AG09319 (cell line): ENCODE results near the gene TGFA.

Experiments used
- DNase-seq: peaks from one replicate; pipeline ENCODE4 v3.0.0-alpha.2; 2010; ENCODE audit warnings: low read depth; ENCODE audit errors: extremely low read depth
- TF ChIP-seq, protein P1 (sequence below): IDR thresholded peaks from 2 replicates; pipeline ENCODE4 v1.5.1; 2011; ENCODE audit warnings: low read depth, mild to moderate bottlenecking, inconsistent platforms, low read length, moderate library complexity

The TGFA gene

DNA sequence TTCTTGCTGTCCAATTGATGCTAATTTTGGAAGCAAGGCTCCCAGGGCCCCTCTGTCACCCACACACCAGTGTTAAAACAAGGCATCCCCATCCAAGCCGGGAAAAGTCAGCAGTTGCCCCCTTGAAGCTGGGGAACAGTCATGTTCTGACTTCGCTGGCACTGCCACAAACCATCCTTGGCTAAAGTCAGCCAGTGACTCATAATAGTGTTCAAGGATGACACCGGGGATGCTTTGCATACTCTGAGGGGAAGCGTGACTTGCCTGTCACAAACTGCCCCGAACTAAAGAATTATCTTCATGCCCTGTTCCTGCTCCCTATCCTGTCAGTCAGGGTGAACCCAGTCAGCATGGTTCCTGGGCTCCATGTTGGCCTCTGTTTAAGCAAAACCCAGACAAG is 37.0 kb downstream of the TGFA start:
- TF ChIP-seq, protein P1, sequence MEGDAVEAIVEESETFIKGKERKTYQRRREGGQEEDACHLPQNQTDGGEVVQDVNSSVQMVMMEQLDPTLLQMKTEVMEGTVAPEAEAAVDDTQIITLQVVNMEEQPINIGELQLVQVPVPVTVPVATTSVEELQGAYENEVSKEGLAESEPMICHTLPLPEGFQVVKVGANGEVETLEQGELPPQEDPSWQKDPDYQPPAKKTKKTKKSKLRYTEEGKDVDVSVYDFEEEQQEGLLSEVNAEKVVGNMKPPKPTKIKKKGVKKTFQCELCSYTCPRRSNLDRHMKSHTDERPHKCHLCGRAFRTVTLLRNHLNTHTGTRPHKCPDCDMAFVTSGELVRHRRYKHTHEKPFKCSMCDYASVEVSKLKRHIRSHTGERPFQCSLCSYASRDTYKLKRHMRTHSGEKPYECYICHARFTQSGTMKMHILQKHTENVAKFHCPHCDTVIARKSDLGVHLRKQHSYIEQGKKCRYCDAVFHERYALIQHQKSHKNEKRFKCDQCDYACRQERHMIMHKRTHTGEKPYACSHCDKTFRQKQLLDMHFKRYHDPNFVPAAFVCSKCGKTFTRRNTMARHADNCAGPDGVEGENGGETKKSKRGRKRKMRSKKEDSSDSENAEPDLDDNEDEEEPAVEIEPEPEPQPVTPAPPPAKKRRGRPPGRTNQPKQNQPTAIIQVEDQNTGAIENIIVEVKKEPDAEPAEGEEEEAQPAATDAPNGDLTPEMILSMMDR: no peak
- no peak for DNase-seq

DNA sequence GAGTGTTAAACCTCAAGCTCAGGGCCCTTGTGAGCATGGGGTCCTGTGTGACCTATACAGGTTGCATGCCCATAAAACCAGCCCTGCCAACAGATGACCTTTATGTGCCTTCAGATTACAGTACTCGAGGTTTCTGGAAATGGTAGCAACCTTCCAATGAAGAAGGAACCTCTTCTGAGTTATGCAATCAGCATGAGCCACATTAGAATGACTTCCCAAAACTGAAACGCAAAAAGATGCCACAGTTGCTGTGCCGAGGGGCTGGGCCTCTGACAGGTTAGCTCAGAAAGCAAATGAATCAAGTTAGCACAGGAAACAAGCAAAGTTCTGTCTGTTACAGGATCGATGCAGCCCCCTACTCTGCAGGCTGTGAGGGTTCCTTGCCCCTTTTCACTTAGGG is 37.7 kb downstream of the TGFA start:
- DNase-seq: no peak
- TF ChIP-seq, protein P1: no peak

DNA sequence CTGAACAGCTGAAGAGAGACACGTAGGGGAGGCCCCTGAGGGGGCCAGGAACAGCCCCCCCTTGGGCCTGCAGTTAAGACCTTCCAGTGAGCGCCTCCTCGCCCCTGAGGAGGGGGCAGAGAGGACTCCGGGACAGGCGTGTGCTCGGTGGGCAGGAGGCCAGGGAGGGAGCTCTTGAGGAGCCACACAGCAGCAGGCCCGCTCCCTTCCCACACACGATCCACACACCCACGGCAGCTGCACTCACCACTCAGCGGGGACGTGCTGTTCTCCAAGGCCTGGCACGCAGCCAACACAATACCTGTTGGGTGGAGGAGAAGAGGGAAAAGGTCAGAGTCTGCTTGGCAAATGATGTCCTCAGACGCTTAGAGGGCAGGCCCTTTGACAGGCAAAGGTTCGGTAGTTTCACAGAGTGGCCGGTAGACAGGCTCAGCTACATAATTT is 39.0 kb downstream of the TGFA start:
- TF ChIP-seq, protein P1: no peak
- no peak for DNase-seq

DNA sequence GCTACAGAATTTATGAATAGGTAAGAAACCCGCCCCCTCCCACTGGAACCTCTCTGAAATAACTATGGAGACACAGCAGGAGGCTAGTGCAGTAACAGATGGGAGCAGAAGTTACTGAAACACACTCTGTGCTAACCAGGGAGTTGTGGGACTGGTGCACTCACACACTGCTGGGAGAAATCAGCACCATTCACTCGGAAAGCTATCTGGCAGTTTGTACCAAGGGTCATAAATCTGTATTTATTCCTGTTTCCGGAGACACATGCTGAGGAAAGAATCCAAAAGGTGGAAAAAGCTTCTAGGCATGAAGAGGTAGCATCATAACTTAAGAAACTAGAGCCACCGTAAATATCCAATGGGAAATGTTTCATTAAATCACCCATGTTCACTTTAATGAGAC is 39.9 kb downstream of the TGFA start:
- no peak for DNase-seq
- TF ChIP-seq, protein P1: no peak

DNA sequence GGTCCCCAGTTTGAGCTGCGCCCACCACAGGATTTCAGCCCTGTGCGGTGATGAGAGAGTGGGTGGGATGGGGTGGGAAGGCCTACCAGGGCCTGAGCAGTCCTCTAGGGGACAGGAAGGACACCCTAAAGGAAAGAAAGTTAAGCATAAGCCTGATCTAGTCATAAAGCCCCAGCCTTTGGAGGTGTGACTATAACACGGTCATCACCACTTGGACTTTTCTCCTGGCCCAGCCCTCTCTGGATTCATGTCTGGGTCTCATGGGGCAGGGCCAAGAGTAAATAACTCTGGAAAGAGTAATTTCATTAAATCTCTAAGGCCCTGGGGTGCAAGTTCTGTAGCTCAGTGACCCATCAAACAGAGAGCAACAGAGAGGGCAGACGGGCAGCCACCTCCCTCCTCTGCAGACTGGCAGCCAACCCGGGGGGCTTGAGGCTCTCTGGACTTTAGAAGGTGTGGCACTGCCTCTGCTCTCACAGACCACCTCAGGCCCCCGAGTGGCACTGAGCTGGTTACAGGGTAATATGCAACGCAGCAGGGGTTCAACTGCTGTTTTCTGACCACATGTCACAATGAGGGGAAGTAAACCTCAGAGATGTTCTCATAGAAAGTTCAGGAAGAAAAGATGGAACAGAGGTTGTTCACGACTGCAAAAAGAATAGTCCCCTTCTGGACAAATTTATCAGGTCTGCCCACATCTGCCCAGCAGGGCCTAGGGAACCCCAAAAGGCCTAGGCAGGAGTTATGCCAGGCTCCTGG is 41.5 kb downstream of the TGFA start:
- TF ChIP-seq, protein P1: no peak
- DNase-seq: no peak

DNA sequence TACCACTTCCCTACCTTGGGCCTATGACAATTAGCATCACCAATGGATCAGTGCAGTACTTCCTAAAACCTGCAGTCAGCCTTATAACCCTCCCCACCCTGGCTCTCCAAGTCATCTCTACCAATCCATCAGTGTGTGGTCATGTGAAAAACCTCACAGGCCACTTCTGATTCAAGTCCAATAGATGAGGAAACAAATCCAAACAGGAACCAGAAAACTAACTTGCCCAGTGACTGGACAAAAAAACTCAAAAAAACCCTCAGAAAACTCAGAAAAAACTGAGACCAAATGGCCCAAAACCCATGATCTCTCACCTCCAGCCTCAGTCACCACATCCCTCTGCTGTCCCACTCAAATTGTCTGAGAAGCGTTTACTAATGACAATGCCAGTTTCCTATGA is 43.3 kb downstream of the TGFA start:
- TF ChIP-seq, protein P1: no peak
- no peak for DNase-seq

DNA sequence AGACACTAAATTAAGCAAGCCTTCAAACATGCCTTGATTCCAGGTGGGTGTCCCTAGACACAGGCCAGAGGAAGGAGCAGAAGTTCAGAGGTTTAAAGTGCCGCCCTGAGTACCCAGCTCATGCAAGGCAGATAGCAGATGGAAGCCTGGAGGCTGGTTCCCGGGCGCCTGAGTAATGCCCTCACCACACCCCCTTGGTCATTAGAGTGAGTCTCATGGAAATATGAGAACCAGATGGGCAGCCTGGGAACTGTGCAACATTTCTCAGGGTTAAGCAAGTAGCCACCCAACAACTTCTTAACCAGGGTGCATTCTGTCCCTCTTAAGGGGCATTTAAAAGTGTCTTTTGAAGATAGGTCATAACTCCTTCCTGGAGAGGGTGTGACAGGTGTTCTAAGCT is 44.1 kb downstream of the TGFA start:
- no peak for DNase-seq
- TF ChIP-seq, protein P1: no peak
